Activated T-helper 2 cell treated with anti-CD3 and anti-CD28 coated beads, Interferon-gamma antibody, Interleukin-2, Interleukin-4, amounts not matched to agents 10 μg/mL and 5 μg/mL and 100 μg/mL, durations not matched to agents 14 hours and 24 hours and 36 hours (primary cell): ENCODE results near the gene ESYT1. TPM values are rescaled to one million over a fixed set of nuclear protein-coding genes. Genes with fewer than 3 reads are reported as not detected.

Experiments
- DNase-seq: peaks from one replicate; pipeline ENCODE4 v3.0.0; 2021; ENCODE audit warnings: low spot score
- H3K27ac Mint-ChIP-seq: one replicate; pipeline ENCODE4 v1.8.0; 2021; ENCODE audit warnings: mixed read lengths
- H3K27me3 Mint-ChIP-seq: one replicate; pipeline ENCODE4 v1.8.0; 2021; ENCODE audit warnings: low read depth, mixed read lengths
- H3K36me3 Mint-ChIP-seq: one replicate; pipeline ENCODE4 v1.8.0; 2021; ENCODE audit warnings: low read depth, mixed read lengths
- H3K4me1 Mint-ChIP-seq: one replicate; pipeline ENCODE4 v1.8.0; 2021; ENCODE audit warnings: low read depth, mixed read lengths
- H3K4me3 Mint-ChIP-seq: one replicate; pipeline ENCODE4 v1.8.0; 2021; ENCODE audit warnings: low read depth, mild to moderate bottlenecking, moderate library complexity, mixed read lengths
- H3K9me3 Mint-ChIP-seq: one replicate; pipeline ENCODE4 v1.8.0; 2021; ENCODE audit warnings: mixed read lengths
- intact Hi-C: fragments of 100-400 bp; cut with micrococcal nuclease; formaldehyde crosslinking; loops from one replicate; pipeline ENCODE4 v1.15.1; 2023
- total RNA-seq: library from RNA; stranded (reverse); gene quantifications from 2 replicates; pipeline ENCODE4 v1.2.3, GENCODE V29; 2022

Gene ESYT1
- total RNA-seq, 1 donor from 2014 or later, result 154 TPM

GRCh38 chr12:56189918-56190694 is 62.0 kb downstream of the ESYT1 start:
- peak overlapping the region; percentile 98 for H3K27ac Mint-ChIP-seq
- peak; percentile 75 for DNase-seq
- H3K36me3 Mint-ChIP-seq, result peaks cover 33% of the 10 kb centered on the region
- intact Hi-C loops, result loop anchor here (1.0 to 10.0 kb wide), 5 partner anchors 31 to 145 kb away; partner anchors contain the start of genes MYL6 and RPS26
- no peaks in the 10 kb centered on the region for H3K27me3 Mint-ChIP-seq
- H3K9me3 Mint-ChIP-seq, result no peaks in the 10 kb centered on the region
- peak overlapping the region; percentile 98 for H3K4me3 Mint-ChIP-seq
- H3K4me1 Mint-ChIP-seq, result peaks cover 38% of the 10 kb centered on the region

DNA sequence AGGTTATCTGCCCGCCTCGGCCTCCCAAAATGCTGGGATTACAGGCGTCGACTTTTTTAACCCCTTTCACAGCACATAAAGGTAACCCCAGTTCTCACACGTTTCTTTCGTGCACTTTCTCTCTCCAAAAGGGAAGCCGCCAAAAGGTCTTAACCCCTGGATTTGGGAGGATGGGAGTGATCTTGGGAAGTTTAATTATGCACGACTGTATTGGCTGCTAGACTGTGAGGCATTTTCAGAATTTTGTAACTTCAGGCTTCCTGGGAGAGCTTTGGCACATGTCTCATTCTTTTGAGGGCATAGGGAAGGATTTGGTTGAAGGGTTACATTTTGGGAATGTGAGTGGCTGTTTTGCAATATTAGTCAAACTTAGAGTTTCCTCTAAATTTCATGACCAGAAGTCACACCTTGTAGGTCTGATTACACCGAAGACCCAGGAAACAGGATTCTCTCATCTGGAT is 62.7 kb downstream of the ESYT1 start:
- intact Hi-C loops, result loop anchor here (10.0 kb wide), 1 partner anchor 146 kb away; the partner anchor contains the start of gene RPS26
- Mint-ChIP-seq H3K9me3 (no peaks in the 10 kb centered on the region), H3K27me3 (no peaks in the 10 kb centered on the region), H3K36me3 (peaks cover 30% of the 10 kb centered on the region), H3K4me1 (peaks cover 37% of the 10 kb centered on the region), H3K27ac (peak overlapping the region; percentile 98), H3K4me3 (peak overlapping the region; percentile 98)
- no peak for DNase-seq

DNA sequence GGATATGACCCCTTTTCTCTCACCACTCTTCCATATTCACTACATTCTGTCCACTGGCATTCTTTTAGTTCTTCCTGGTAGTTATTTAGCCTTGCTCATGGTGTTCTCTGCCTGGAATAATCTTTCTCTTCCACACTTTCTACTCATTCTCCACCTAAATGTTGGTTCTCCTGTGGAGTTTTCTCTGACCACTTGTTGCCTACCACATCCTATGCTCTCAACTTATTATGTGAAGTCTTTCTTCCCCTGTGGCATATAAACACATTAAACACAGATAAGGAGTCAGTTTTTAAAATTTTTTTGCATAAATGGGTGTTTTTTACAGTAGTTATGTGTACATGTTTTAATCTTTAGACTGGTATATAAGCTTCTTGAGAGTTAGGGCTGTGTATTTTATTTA is 64.5 kb downstream of the ESYT1 start:
- H3K4me3 Mint-ChIP-seq, result no peak overlapping the region
- no peak for DNase-seq
- H3K36me3 Mint-ChIP-seq, result peaks cover 12% of the 10 kb centered on the region
- no peaks in the 10 kb centered on the region for H3K9me3 Mint-ChIP-seq
- peaks cover 29% of the 10 kb centered on the region for H3K4me1 Mint-ChIP-seq
- intact Hi-C loops, result loop anchor here (2.0 to 10.0 kb wide), 4 partner anchors 40 to 148 kb away; partner anchors contain the start of genes COQ10A, MYL6B and RPS26
- no peaks in the 10 kb centered on the region for H3K27me3 Mint-ChIP-seq
- H3K27ac Mint-ChIP-seq, result no peak overlapping the region

GRCh38 chr12:56193025-56193578 is 65.0 kb downstream of the ESYT1 start:
- intact Hi-C loops, result loop anchor here (1.0 to 10.0 kb wide), 6 partner anchors 31 to 271 kb away; partner anchors contain the start of genes COQ10A, MYL6B, NABP2 and RPS26

More at GRCh38 chr12:56193025-56193578, 65.0 kb downstream of the ESYT1 start:
- Mint-ChIP-seq H3K9me3 (no peaks in the 10 kb centered on the region), H3K27me3 (no peaks in the 10 kb centered on the region), H3K4me1 (peaks cover 24% of the 10 kb centered on the region), H3K4me3 (no peak overlapping the region), H3K36me3 (peaks cover 7% of the 10 kb centered on the region), H3K27ac (peak overlapping the region; percentile 16)
- DNase-seq, result peak; percentile 63

Other genes with a start within 250 kb of the ESYT1 start
- 37.5 and 43.4 TPM in 2 replicates for gene PYM1, start 200.4 kb upstream of the ESYT1 start, total RNA-seq
- 218 and 242 TPM in 2 replicates for gene DGKA, start 197.1 kb upstream of the ESYT1 start, total RNA-seq
- 0.32 and 0.37 TPM in 2 replicates for gene PMEL, start 162.2 kb upstream of the ESYT1 start, total RNA-seq
- gene CDK2, start 161.4 kb upstream of the ESYT1 start, total RNA-seq, result 116 and 121 TPM in 2 replicates
- 47.9 and 51.0 TPM in 2 replicates for gene RAB5B, start 154.2 kb upstream of the ESYT1 start, total RNA-seq
- gene SUOX, start 131.0 kb upstream of the ESYT1 start, total RNA-seq, result 19.9 and 21.2 TPM in 2 replicates
- 34.8 and 35.5 TPM in 2 replicates for gene IKZF4, start 107.2 kb upstream of the ESYT1 start, total RNA-seq
- gene RPS26, start 86.3 kb upstream of the ESYT1 start, total RNA-seq, result 43.9 and 45.2 TPM in 2 replicates
- 0.11 and 0.71 TPM in 2 replicates for gene ERBB3, start 48.1 kb upstream of the ESYT1 start, total RNA-seq
- 356 and 364 TPM in 2 replicates for gene PA2G4, start 23.7 kb upstream of the ESYT1 start, total RNA-seq
- 3,925 and 4,057 TPM in 2 replicates for gene RPL41, start 11.6 kb upstream of the ESYT1 start, total RNA-seq
- gene ZC3H10, start 10.0 kb upstream of the ESYT1 start, total RNA-seq, result 7.7 and 9.2 TPM in 2 replicates
- 89.7 and 94.3 TPM in 2 replicates for gene MYL6B, start 24.3 kb downstream of the ESYT1 start, total RNA-seq
- gene MYL6, start 30.1 kb downstream of the ESYT1 start, total RNA-seq, result 1,051 and 1,067 TPM in 2 replicates
- gene SMARCC2, start 61.2 kb downstream of the ESYT1 start, total RNA-seq, result 131 and 136 TPM in 2 replicates
- gene RNF41, start 93.7 kb downstream of the ESYT1 start, total RNA-seq, result 38.5 TPM in 2 replicates
- gene NABP2, start 96.1 kb downstream of the ESYT1 start, total RNA-seq, result 77.3 and 86.8 TPM in 2 replicates
- 0.39 and 1.4 TPM in 2 replicates for gene SLC39A5, start 101.8 kb downstream of the ESYT1 start, total RNA-seq
- 66.0 and 78.0 TPM in 2 replicates for gene ANKRD52, start 130.1 kb downstream of the ESYT1 start, total RNA-seq
- gene COQ10A, start 138.7 kb downstream of the ESYT1 start, total RNA-seq, result 15.9 and 17.0 TPM in 2 replicates
- 250 and 253 TPM in 2 replicates for gene CS, start 172.1 kb downstream of the ESYT1 start, total RNA-seq
- 160 and 165 TPM in 2 replicates for gene CNPY2, start 187.7 kb downstream of the ESYT1 start, total RNA-seq
- 28.7 and 28.9 TPM in 2 replicates for gene PAN2, start 205.7 kb downstream of the ESYT1 start, total RNA-seq
- 30.4 and 31.0 TPM in 2 replicates for gene IL23A, start 210.6 kb downstream of the ESYT1 start, total RNA-seq
- 70.3 and 75.0 TPM in 2 replicates for gene STAT2, start 231.8 kb downstream of the ESYT1 start, total RNA-seq
- gene APOF, start 234.6 kb downstream of the ESYT1 start, total RNA-seq, result not detected in 2 replicates